ENCODE measurements around the gene AUNIP. TPM values are rescaled to one million over a fixed set of nuclear protein-coding genes. Genes with fewer than 3 reads are reported as not detected.

The AUNIP gene
- total RNA-seq, 1 donor from 2014 or later, result 7.2 TPM

- H3K27me3 Mint-ChIP-seq, result no peaks in the 10 kb centered on the region
- no peak overlapping the region for H3K27ac Mint-ChIP-seq
- H3K4me1 Mint-ChIP-seq (ENCODE audit: unreplicated experiment), result peaks cover 51% of the 10 kb centered on the region
- no peak overlapping the region for H3K4me3 Mint-ChIP-seq
- no peak for DNase-seq (ENCODE audit: extremely low spot score, unreplicated experiment)
- no peak for TF ChIP-seq CTCF (conservative IDR thresholded peaks at IDR 0.05)
- H3K36me3 Mint-ChIP-seq, result peaks cover 49% of the 10 kb centered on the region
- H3K9me3 Mint-ChIP-seq, result no peaks in the 10 kb centered on the region
Observed at GRCh38 chr1:25899792-25900191, 40.5 kb upstream of the AUNIP start.

- Mint-ChIP-seq H3K27me3 (no peaks in the 10 kb centered on the region), H3K4me1 (ENCODE audit: unreplicated experiment) (peaks cover 44% of the 10 kb centered on the region), H3K36me3 (peaks cover 39% of the 10 kb centered on the region), H3K4me3 (no peak overlapping the region), H3K27ac (peak overlapping the region; percentile 29), H3K9me3 (no peaks in the 10 kb centered on the region)
- no peak for TF ChIP-seq CTCF (conservative IDR thresholded peaks at IDR 0.05)
- no peak for DNase-seq (ENCODE audit: extremely low spot score, unreplicated experiment)
Observed at GRCh38 chr1:25898223-25899015, 39.2 kb upstream of the AUNIP start.

GRCh38 chr1:25897754-25898153 lies 38.5 kb upstream of the AUNIP start:
- H3K4me1 Mint-ChIP-seq (ENCODE audit: unreplicated experiment), result peaks cover 43% of the 10 kb centered on the region
- H3K27ac Mint-ChIP-seq, result no peak overlapping the region
- no peaks in the 10 kb centered on the region for H3K9me3 Mint-ChIP-seq
- H3K27me3 Mint-ChIP-seq, result no peaks in the 10 kb centered on the region
- no peak for DNase-seq (ENCODE audit: extremely low spot score, unreplicated experiment)
- no peak for TF ChIP-seq CTCF (conservative IDR thresholded peaks at IDR 0.05)
- no peak overlapping the region for H3K4me3 Mint-ChIP-seq
- H3K36me3 Mint-ChIP-seq, result peaks cover 35% of the 10 kb centered on the region

GRCh38 chr1:25896266-25896665 lies 37.0 kb upstream of the AUNIP start:
- peaks cover 27% of the 10 kb centered on the region for H3K36me3 Mint-ChIP-seq
- TF ChIP-seq CTCF (conservative IDR thresholded peaks at IDR 0.05), result no peak
- no peak for DNase-seq (ENCODE audit: extremely low spot score, unreplicated experiment)
- no peaks in the 10 kb centered on the region for H3K9me3 Mint-ChIP-seq
- H3K27me3 Mint-ChIP-seq, result no peaks in the 10 kb centered on the region
- peaks cover 41% of the 10 kb centered on the region for H3K4me1 Mint-ChIP-seq (ENCODE audit: unreplicated experiment)
- peak overlapping the region; percentile 90 for H3K27ac Mint-ChIP-seq
- H3K4me3 Mint-ChIP-seq, result no peak overlapping the region

GRCh38 chr1:25895365-25895990 lies 36.2 kb upstream of the AUNIP start:
- Mint-ChIP-seq H3K4me3 (peak overlapping the region; percentile 58), H3K27ac (peak overlapping the region; percentile 90), H3K4me1 (ENCODE audit: unreplicated experiment) (peaks cover 37% of the 10 kb centered on the region), H3K9me3 (no peaks in the 10 kb centered on the region), H3K36me3 (peaks cover 19% of the 10 kb centered on the region), H3K27me3 (no peaks in the 10 kb centered on the region)
- peak; percentile 93 for DNase-seq (ENCODE audit: extremely low spot score, unreplicated experiment)
- TF ChIP-seq CTCF (conservative IDR thresholded peaks at IDR 0.05), result peak; percentile 100
